HUES6 (cell line): ENCODE data around the gene GRIK3.

ENCODE experiments used
- H3K27ac ChIP-seq: 2 replicates; pipeline ENCODE4 v1.7.0; 2013; ENCODE audit warnings: low read depth, mild to moderate bottlenecking, low read length, inconsistent platforms
- H3K27me3 ChIP-seq: 2 replicates; pipeline ENCODE4 v1.6.1; 2013; ENCODE audit warnings: low read length; ENCODE audit not compliant: control insufficient read depth, insufficient read depth
- H3K36me3 ChIP-seq: 2 replicates; pipeline ENCODE4 v1.6.1; 2013; ENCODE audit warnings: low read length; ENCODE audit not compliant: control insufficient read depth, insufficient read depth
- H3K4me1 ChIP-seq: 2 replicates; pipeline ENCODE4 v1.6.1; 2013; ENCODE audit warnings: low read length; ENCODE audit not compliant: control insufficient read depth, insufficient read depth
- H3K4me3 ChIP-seq: 2 replicates; pipeline ENCODE4 v1.5.1; 2013; ENCODE audit warnings: low read depth, low read length
- H3K9ac ChIP-seq: one replicate; pipeline ENCODE4 v1.6.1; 2013; ENCODE audit warnings: mild to moderate bottlenecking, low read length
- H3K9me3 ChIP-seq: 2 replicates; pipeline ENCODE4 v1.6.1; 2013; ENCODE audit warnings: low read depth, low read length; ENCODE audit not compliant: control insufficient read depth, insufficient read depth

Gene GRIK3

GRCh38 chr1:36839485-36839884, 194.8 kb downstream of the GRIK3 start:
- Histone ChIP-seq H3K27ac (no peak overlapping the region), H3K4me1 (peaks cover 6% of the 10 kb centered on the region; the same call in 1 of the 2 replicates), H3K36me3 (no peaks in the 10 kb centered on the region), H3K9ac (no peak overlapping the region), H3K4me3 (no peak overlapping the region), H3K27me3 (no peaks in the 10 kb centered on the region), H3K9me3 (no peaks in the 10 kb centered on the region)

GRCh38 chr1:36838888-36839287, 195.4 kb downstream of the GRIK3 start:
- H3K27ac ChIP-seq = no peak overlapping the region
- no peaks in the 10 kb centered on the region for H3K36me3 ChIP-seq
- no peaks in the 10 kb centered on the region for H3K27me3 ChIP-seq
- no peaks in the 10 kb centered on the region for H3K9me3 ChIP-seq
- no peak overlapping the region for H3K4me3 ChIP-seq
- H3K9ac ChIP-seq = no peak overlapping the region
- peaks cover 6% of the 10 kb centered on the region; the same call in 1 of the 2 replicates for H3K4me1 ChIP-seq

GRCh38 chr1:36836916-36837315, 197.4 kb downstream of the GRIK3 start:
- Histone ChIP-seq H3K27ac (no peak overlapping the region), H3K9me3 (no peaks in the 10 kb centered on the region), H3K4me1 (peaks cover 6% of the 10 kb centered on the region; the same call in 1 of the 2 replicates), H3K36me3 (no peaks in the 10 kb centered on the region), H3K4me3 (no peak overlapping the region), H3K27me3 (no peaks in the 10 kb centered on the region), H3K9ac (no peak overlapping the region)

GRCh38 chr1:36836196-36836883, 198.0 kb downstream of the GRIK3 start:
- peaks cover 6% of the 10 kb centered on the region; the same call in 1 of the 2 replicates for H3K4me1 ChIP-seq
- no peaks in the 10 kb centered on the region for H3K36me3 ChIP-seq
- H3K9me3 ChIP-seq = no peaks in the 10 kb centered on the region
- H3K27me3 ChIP-seq = no peaks in the 10 kb centered on the region
- H3K4me3 ChIP-seq = no peak overlapping the region
- no peak overlapping the region for H3K9ac ChIP-seq
- H3K27ac ChIP-seq = no peak overlapping the region

GRCh38 chr1:36835696-36836095, 198.6 kb downstream of the GRIK3 start:
- no peaks in the 10 kb centered on the region for H3K9me3 ChIP-seq
- H3K4me3 ChIP-seq = no peak overlapping the region
- H3K36me3 ChIP-seq = no peaks in the 10 kb centered on the region
- H3K27me3 ChIP-seq = no peaks in the 10 kb centered on the region
- H3K27ac ChIP-seq = no peak overlapping the region
- no peak overlapping the region for H3K9ac ChIP-seq
- H3K4me1 ChIP-seq = peaks cover 6% of the 10 kb centered on the region; the same call in 1 of the 2 replicates

- H3K9me3 ChIP-seq = no peaks in the 10 kb centered on the region
- H3K27me3 ChIP-seq = no peaks in the 10 kb centered on the region
- no peak overlapping the region for H3K9ac ChIP-seq
- peaks cover 6% of the 10 kb centered on the region; the same call in 1 of the 2 replicates for H3K4me1 ChIP-seq
- no peak overlapping the region for H3K4me3 ChIP-seq
- H3K36me3 ChIP-seq = no peaks in the 10 kb centered on the region
- no peak overlapping the region for H3K27ac ChIP-seq
These were observed 199.2 kb downstream of the GRIK3 start for GRCh38 chr1:36835017-36835695.

- H3K9ac ChIP-seq = no peak overlapping the region
- H3K9me3 ChIP-seq = no peaks in the 10 kb centered on the region
- H3K4me1 ChIP-seq = peaks cover 6% of the 10 kb centered on the region; the same call in 1 of the 2 replicates
- H3K27me3 ChIP-seq = no peaks in the 10 kb centered on the region
- no peaks in the 10 kb centered on the region for H3K36me3 ChIP-seq
- no peak overlapping the region for H3K4me3 ChIP-seq
- no peak overlapping the region for H3K27ac ChIP-seq
These were observed 199.7 kb downstream of the GRIK3 start for GRCh38 chr1:36834586-36834985.

- no peaks in the 10 kb centered on the region for H3K9me3 ChIP-seq
- no peak overlapping the region for H3K4me3 ChIP-seq
- no peaks in the 10 kb centered on the region for H3K27me3 ChIP-seq
- H3K4me1 ChIP-seq = no peaks in the 10 kb centered on the region
- H3K36me3 ChIP-seq = no peaks in the 10 kb centered on the region
- no peak overlapping the region for H3K27ac ChIP-seq
- no peak overlapping the region for H3K9ac ChIP-seq
These were observed 203.0 kb downstream of the GRIK3 start for GRCh38 chr1:36831186-36831810.

GRCh38 chr1:36829961-36830360, 204.4 kb downstream of the GRIK3 start:
- Histone ChIP-seq H3K9me3 (no peaks in the 10 kb centered on the region), H3K9ac (no peak overlapping the region), H3K27me3 (no peaks in the 10 kb centered on the region), H3K27ac (no peak overlapping the region), H3K4me1 (peaks cover 5% of the 10 kb centered on the region; the same call in 1 of the 2 replicates), H3K4me3 (no peak overlapping the region), H3K36me3 (no peaks in the 10 kb centered on the region)

GRCh38 chr1:36829066-36829465, 205.2 kb downstream of the GRIK3 start:
- no peak overlapping the region for H3K9ac ChIP-seq
- no peaks in the 10 kb centered on the region for H3K9me3 ChIP-seq
- no peak overlapping the region for H3K4me3 ChIP-seq
- no peaks in the 10 kb centered on the region for H3K36me3 ChIP-seq
- H3K27me3 ChIP-seq = no peaks in the 10 kb centered on the region
- H3K27ac ChIP-seq = no peak overlapping the region
- H3K4me1 ChIP-seq = peaks cover 14% of the 10 kb centered on the region

GRCh38 chr1:36825226-36825625, 209.1 kb downstream of the GRIK3 start:
- H3K4me1 ChIP-seq = peaks cover 21% of the 10 kb centered on the region
- H3K36me3 ChIP-seq = no peaks in the 10 kb centered on the region
- no peak overlapping the region for H3K9ac ChIP-seq
- no peaks in the 10 kb centered on the region for H3K27me3 ChIP-seq
- H3K9me3 ChIP-seq = no peaks in the 10 kb centered on the region
- no peak overlapping the region for H3K4me3 ChIP-seq
- no peak overlapping the region for H3K27ac ChIP-seq
